AG09319 (cell line): ENCODE data around the gene TSPOAP1.

Source experiments
- DNase-seq: peaks from one replicate; pipeline ENCODE4 v3.0.0-alpha.2; 2010; ENCODE audit warnings: low read depth; ENCODE audit errors: extremely low read depth
- TF ChIP-seq, protein P1 (sequence below): IDR thresholded peaks from 2 replicates; pipeline ENCODE4 v1.5.1; 2011; ENCODE audit warnings: low read depth, mild to moderate bottlenecking, inconsistent platforms, low read length, moderate library complexity

Gene TSPOAP1

DNA sequence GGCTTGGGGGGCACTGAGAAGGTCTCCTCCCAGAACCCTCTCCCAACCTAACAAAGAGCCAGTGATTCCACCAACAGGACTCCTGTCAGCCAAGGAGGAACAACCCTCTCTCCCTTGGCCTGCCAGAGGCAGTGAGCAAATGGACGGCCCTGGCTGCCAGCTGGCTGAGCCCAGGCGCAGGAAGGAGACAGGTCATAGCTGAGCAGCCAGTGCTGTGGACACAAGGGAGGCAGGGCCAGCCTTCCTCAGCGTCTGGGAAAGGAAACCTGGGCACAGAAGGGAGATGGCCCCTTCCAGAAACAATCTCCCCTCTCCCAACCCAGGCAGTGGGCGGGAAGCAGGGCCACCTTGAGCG is 50.0 kb downstream of the TSPOAP1 start:
- TF ChIP-seq, protein P1, sequence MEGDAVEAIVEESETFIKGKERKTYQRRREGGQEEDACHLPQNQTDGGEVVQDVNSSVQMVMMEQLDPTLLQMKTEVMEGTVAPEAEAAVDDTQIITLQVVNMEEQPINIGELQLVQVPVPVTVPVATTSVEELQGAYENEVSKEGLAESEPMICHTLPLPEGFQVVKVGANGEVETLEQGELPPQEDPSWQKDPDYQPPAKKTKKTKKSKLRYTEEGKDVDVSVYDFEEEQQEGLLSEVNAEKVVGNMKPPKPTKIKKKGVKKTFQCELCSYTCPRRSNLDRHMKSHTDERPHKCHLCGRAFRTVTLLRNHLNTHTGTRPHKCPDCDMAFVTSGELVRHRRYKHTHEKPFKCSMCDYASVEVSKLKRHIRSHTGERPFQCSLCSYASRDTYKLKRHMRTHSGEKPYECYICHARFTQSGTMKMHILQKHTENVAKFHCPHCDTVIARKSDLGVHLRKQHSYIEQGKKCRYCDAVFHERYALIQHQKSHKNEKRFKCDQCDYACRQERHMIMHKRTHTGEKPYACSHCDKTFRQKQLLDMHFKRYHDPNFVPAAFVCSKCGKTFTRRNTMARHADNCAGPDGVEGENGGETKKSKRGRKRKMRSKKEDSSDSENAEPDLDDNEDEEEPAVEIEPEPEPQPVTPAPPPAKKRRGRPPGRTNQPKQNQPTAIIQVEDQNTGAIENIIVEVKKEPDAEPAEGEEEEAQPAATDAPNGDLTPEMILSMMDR, result no peak
- no peak for DNase-seq

DNA sequence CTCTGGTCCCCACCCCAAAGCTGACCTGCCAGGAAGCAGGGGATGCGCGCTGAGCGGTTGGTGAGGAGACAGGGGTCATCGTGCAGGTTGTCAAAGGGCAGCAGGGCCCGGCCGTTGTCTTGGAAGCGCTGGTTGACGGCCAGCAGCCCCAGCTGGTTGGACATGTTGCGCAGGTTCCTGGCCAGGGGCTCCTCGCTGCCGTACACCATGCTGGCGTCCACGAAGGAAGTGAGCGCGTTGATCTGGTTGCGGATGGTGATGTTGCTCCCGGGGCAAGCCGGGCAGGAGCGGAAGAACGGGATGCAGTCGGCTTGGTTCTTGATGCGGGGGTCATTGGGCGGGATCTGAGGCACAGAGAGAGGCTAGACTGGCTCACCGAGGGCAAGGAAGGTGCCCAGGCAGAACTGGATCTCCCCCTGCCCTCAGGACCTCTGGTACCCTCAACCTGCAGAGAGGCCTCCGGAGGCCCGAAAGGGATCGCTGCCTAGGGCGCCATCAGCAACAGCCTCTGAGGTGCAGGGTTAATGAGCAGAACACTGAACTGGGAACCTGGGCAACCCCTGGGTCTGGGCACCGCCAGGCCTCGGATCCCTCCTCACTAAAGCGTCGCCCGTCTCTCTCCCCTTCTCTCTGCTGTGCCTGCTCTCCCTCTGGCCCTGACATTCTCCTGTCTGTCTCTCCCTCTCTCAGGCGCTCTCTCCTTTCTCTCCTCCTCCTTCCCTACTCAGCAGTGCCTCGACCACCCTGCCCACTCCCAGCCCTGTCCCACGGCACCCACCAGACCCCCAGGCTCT is 50.6 kb downstream of the TSPOAP1 start:
- no peak for DNase-seq

DNA sequence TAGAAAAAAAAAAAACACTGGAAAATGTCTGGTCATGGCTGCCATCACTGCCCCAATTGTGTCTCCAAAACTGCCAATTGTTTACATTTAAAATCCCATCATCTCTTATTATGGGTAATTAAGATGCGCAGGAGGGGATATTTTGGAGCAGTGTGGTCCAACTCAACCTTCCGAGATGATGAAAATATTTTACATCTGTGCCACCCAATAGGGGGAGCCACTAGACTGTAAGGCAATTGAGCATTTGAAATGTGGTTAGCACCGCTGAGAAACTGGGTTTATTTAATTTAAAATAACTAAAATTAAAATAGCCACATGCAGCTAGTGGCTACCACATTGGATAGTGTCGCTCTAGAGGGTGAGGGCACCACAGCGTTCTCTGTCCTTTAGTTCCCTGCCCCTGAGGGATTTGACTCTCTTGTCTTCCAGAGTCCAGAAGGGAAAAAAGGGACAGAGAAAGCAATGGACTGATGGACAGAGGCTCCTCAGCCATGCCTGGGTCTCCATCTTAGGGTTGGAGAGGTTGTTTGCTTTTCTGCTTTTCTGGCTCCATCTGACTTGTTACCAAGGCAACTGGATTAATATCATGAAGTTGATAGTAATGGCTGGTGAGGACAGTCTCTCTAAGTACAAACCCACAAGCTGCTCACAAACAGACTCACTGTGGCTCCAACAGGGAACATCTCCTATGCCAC is 51.3 kb downstream of the TSPOAP1 start:
- no peak for DNase-seq
- TF ChIP-seq, protein P1, result peak; percentile 26

More for the DNA sequence above, 50.6 kb downstream of the TSPOAP1 start:
- TF ChIP-seq, protein P1, result no peak

DNA sequence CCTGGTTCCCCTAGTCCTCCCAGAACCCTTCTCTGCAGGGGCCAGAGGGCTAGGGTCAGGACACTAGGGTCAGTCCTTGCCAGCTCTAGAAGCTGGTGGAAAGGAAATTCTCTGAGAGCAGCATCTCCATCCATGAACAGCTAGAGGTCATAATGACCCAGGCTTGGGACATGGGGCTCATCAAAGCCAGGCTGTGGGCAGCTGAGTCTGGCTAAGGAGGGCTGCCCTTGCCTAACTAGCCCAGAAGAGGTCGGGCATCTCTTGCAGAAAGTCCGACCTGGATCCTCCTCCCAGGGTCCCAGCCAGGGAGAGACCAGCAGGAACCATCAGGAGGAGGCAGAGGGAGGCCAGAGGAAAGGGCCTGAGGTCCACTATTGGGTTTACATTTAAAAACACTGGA is 52.2 kb downstream of the TSPOAP1 start:
- DNase-seq, result no peak
- TF ChIP-seq, protein P1, result no peak

DNA sequence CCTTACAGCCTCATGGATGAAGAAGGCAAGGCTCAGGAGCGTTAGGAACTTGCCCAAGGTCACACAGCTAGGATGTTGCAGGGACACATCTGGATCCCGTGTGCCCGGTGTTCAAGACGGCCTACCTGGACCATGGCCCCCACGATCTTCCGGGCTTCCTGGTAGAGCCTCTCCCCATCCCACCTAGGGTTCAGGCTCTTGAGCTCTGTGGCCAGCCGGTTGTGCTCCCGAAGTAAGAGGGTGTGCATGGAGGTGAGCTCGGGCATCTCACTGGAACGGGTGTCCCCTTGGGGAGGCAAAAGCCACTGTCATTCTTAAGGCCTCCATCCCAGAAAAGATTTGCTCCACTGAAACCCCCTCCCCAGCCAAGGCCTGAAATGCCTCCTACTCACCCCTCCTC is 53.2 kb downstream of the TSPOAP1 start:
- no peak for DNase-seq
- TF ChIP-seq, protein P1, result no peak

DNA sequence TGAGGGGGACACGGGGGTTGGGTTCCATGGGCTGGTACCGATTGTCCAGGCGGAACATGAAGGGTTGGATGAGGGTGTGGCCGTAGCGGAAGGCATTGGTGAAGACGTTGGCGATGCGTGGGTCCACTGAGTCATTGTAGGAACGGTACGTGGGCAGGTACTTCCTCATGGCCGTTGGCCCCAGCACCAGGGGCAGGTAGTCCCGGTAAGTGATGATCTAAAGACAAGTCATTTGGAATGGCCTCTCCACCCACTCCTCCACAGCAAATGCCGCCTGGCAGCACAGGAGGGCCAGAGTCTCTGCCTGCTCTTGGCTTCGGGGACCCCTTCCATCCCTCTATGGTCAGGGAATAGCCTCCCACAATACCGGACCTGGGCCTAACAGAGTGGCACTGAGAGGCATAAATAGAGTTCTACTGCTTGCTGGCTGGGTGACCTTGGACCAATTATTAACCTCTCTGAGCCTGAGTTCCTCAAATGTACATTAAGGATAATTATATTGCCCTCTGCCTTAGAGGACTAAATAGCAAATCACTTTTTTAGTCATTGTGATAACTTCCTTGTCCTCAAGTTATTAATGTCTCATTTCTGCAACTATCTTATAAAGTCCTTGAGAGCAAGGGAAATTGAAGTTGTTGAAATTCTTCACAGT is 55.0 kb downstream of the TSPOAP1 start:
- no peak for DNase-seq
- TF ChIP-seq, protein P1, result no peak
